HG02763 (cell line): ENCODE measurements around the gene SEPTIN2.
A peak's percentile ranks its signal among the peaks of the same experiment; 100 is the strongest.
"Not testable (repeated sequence)": the region's sequence is repeated elsewhere in the genome, so short reads cannot be mapped to it uniquely, and the experiment has no call there.

Experiments used
- ATAC-seq: cut with Tn5 transposase; IDR thresholded peaks from one replicate; pipeline ENCODE4 v1.9.1; 2021; ENCODE audit warnings: mild to moderate bottlenecking, moderate library complexity; ENCODE audit not compliant: unreplicated experiment

Gene SEPTIN2

GRCh38 chr2:241312082-241312481 lies 3.6 kb upstream of the SEPTIN2 start:
- no peak for ATAC-seq

GRCh38 chr2:241313543-241314095 lies 2.1 kb upstream of the SEPTIN2 start:
- no peak for ATAC-seq

DNA sequence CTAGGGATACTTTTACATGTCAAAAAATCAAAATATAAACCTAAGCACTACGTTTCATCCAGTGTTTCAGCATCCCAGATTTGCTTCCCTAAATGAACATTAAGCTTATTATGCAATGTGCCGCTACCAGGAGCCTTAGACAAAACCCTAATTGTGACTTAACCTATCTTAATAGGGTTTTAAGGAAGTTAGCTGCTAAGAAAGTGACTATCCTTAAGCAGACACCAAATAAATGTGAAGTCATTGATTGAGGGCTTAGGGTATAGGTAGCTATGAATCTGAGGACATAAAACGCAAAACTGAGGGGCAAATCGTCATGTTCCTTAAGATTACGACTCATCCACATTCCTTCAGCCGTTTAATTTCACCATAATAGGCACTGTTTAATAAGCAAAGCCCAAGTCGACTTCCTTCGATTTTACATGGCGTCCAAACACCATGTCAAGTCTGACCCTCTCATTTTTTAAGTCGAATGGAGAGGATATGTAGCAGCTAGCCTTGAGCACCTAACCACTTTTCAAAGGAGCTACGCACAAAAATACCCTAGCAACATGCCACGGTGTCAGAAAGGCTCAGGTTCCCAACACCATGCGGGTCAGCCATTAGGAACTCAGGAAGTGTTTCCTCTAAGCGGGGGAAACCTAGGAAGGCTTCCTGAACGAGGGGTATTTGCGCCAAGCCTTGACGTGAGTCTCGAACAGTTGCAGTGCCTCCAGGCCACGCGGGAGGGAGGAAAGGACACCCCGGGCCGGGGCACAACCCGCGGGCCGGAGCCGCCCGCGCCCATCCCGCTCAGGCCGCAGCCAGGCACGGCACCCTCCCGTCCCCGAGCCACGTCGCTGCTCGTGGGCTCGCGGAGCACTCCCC lies 1.3 kb upstream of the SEPTIN2 start:
- ATAC-seq = no peak

DNA sequence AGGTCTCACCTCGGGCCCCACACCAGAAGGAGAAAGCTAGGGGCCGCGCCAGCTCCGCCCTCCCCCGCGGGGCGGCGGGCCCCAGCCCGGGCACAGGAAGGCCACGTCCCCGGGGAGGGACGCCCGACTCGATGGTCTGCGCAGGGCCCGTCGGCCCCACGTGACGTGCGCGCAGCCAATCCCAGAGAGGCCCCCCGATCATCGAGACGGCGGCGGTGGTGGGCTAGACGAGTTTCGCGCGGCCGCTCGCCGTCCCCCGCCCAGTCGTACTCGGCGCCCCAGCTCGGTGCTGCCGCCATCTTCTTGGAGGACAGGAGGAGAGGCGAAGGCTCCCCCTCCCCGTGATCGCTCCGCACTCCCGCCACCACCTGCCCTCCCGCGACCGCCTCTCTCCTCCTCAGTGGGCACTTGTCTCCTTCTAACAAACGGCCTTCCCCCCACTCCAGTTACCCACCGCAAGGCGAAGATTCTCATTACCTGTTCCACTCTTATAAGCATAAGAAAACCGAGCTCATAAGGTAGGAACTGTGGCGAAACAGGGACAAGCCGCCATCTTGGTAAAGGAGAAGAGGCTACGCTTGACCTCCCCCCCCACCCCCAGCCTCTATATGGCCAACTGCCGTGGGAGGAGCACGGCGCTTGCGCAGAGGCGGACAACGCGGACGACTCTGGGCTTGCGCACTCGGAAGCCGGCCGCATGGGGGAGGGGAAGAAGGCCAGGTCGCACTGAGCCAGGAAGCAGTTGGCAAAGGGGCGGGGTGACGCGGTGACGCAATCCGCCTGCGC lies 439 bp upstream of the SEPTIN2 start, which contains the start of gene HDLBP:
Gene HDLBP, minus strand, starts transcription at position 580 of the 786 bp plus-strand sequence. CDS start 48,803 bp downstream, outside the sequence.
- ATAC-seq = peak; percentile 74

DNA sequence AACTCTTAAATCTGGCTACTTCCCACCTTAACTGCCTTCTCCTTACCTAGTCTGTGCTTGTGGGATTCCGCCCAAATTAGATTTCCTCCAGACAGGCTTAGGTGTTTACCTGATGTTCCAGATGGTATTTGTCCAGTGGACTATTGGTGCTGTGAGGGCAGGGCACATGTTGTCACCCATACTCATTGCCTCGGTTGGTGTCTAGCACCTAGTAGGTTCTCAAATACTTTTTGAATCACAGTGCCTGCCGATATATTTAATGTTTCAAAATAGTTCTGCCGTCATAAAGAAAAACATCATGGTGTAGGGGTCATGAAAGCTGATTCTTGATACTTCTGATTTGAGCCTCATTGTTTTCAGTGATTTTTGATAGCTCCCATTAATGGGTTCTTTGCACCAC lies 1.1 kb downstream of the SEPTIN2 start:
- ATAC-seq = no peak

DNA sequence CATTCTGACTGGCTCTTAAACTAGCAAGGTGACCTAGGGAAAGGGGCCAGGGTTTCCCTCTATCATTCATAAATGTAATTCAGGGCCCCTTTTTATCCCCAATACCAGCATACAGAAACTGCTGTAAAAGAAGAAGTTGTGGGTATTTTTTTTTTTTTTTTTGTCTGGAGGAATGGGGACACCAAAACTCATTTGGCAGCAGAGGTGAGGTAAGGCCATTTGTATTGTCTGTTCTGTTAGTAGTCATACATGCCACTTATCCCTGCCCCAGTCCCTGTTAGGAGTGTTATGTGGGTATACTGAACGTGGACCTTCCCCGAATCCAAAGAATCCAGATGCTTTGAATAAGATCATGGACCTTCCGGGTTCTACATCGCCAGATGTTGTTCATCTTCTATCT lies 1.7 kb downstream of the SEPTIN2 start:
- no peak for ATAC-seq

DNA sequence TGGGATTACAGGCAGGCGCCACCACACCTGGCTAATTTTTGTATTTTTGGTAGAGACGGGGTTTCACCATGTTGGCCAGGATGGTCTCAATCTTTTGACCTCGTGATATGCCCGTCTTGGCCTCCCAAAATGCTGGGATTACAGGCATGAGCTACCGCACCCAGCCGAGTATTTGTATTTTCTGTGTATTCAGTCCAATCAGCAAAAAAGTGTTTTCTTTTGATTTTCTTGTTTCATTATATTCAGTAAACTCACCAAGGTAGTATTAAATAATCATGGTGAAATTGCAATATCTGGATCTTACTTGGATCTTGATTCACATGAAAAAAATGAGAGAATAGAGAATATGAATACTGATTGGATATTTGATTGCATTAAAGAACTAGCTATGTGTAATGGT lies 3.1 kb downstream of the SEPTIN2 start:
- ATAC-seq = not testable (repeated sequence)

- no peak for ATAC-seq
Measured at GRCh38 chr2:241320394-241320793, 4.7 kb downstream of the SEPTIN2 start.

GRCh38 chr2:241321033-241321432 lies 5.3 kb downstream of the SEPTIN2 start:
- ATAC-seq = no peak

- no peak for ATAC-seq
Measured at GRCh38 chr2:241321886-241322285, 6.2 kb downstream of the SEPTIN2 start.

DNA sequence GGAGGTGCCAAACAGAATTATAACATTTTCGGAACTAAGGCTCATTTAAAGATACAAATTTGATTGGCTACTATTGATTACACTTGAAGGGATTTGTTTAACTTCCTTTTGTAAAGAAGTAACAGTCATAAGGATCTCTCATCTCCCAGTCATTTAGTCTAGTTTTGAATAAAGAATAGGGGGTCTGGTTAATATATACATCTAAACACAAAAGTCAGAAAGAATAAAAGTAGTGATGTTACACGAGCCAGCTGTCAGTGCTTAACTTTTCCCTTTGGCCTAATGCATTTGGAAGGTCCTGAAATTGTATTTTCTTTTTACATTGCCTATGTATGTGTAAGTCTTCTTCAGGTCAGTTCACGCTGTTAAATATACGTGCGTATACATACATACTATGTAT lies 8.1 kb downstream of the SEPTIN2 start:
- no peak for ATAC-seq

DNA sequence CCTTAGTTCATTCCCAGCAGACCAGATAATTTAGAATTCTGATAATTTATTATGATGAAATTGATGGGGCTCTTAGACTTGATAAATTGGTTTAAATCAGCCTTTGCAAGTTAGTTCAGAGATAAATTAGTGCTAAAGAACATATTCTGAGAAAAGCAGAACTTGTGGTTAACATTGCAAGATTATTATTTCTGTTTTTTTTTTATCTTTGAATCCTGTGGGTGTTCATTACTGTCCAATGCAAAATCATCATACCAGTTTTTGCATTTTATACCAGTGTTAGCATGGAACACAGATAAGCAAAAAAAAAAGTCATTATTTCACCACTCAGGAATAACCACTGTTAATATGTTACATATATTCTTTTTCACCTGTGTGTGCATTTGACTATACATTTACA lies 9.1 kb downstream of the SEPTIN2 start:
- no peak for ATAC-seq

- no peak for ATAC-seq
Measured at GRCh38 chr2:241325257-241325656, 9.5 kb downstream of the SEPTIN2 start.

- ATAC-seq = no peak
Measured at GRCh38 chr2:241329669-241330615, 14.2 kb downstream of the SEPTIN2 start.

DNA sequence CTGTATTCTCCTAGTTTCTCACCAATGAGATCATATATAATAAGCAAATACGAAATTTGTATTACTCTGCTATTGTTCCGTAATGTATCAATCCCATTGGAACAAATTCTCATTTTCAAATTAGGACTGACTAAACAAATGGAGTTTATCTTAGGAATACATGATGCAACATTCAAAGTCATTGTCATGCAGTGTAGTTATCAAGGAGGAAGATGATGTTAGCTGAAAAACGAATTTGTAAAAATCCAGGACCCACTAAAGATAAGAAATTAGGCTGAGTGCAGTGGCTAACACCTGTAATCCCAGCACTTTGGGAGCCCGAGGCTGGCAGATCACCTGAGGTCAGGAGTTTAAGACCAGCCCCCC lies 14.9 kb downstream of the SEPTIN2 start:
- no peak for ATAC-seq

- no peak for ATAC-seq
Measured at GRCh38 chr2:241334813-241335212, 19.1 kb downstream of the SEPTIN2 start.

DNA sequence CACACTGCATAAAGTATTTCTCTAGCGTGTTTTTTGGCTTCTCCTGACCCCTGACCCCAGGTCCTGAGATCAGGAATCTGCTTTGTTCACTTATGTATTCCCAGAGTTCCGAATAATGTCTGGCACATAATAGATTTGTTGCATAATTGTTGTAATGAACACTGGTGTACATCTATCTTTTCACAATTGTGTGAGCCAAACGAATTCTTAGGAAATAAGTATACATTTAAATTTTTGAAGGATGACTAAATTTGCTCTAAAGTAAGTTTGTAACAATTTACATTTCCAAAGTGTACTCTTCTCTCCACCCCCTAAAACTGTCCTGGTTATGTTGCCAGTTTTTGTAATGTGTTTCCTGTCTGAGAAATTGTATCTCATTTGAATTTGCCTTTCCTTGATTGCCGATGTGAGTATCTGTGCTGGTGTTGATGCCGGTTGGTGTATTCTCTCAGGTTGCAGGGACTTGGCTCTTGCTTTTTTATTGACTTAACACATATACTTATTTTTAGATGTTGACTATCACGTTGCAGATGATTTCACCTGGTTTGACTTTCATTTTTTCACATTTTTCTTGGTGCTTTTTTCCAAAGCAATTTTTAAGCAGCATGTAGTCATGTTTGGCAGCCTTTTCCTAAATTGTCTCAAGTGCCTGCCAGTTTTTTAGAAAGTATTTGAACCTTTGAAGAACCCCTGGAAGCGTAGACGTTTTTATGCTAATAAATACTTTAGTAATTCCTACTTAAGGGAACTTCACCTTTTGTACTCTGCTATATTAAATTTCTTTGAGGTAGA lies 24.3 kb downstream of the SEPTIN2 start:
- ATAC-seq = no peak

GRCh38 chr2:241340631-241341163 lies 25.0 kb downstream of the SEPTIN2 start:
- ATAC-seq = no peak

- ATAC-seq = no peak
Measured at GRCh38 chr2:241344925-241345651, 29.4 kb downstream of the SEPTIN2 start.
